ENCODE measurements around the gene CHST8.

GRCh38 chr19:33646306-33646705 is 24.6 kb downstream of the CHST8 start:
- TF ChIP-seq CTCF (IDR thresholded peaks at IDR 0.05) = no peak
- TF ChIP-seq MXI1 (IDR thresholded peaks at IDR 0.05; ENCODE audit: low read depth, low read length) = no peak
- TF ChIP-seq, protein P1, sequence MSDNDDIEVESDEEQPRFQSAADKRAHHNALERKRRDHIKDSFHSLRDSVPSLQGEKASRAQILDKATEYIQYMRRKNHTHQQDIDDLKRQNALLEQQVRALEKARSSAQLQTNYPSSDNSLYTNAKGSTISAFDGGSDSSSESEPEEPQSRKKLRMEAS (IDR thresholded peaks at IDR 0.05; ENCODE audit: low read depth) = no peak
- no peak for TF ChIP-seq EZH2phosphoT487 (IDR thresholded peaks at IDR 0.05; ENCODE audit: borderline replicate concordance, low read depth)
- no peak for TF ChIP-seq SIN3A (IDR thresholded peaks at IDR 0.05; ENCODE audit: borderline replicate concordance, low read depth, low read length)
- no peak for TF ChIP-seq EP300 (IDR thresholded peaks at IDR 0.05; ENCODE audit: borderline replicate concordance in 1 of 2, low read depth in 1 of 2, low read length in 1 of 2)
- TF ChIP-seq USF2 (IDR thresholded peaks at IDR 0.05; ENCODE audit: borderline replicate concordance, low read depth, low read length) = no peak
- TF ChIP-seq JUND (IDR thresholded peaks at IDR 0.05) = no peak
- TF ChIP-seq PBX3 (IDR thresholded peaks at IDR 0.05) = no peak
- TF ChIP-seq, protein P2, sequence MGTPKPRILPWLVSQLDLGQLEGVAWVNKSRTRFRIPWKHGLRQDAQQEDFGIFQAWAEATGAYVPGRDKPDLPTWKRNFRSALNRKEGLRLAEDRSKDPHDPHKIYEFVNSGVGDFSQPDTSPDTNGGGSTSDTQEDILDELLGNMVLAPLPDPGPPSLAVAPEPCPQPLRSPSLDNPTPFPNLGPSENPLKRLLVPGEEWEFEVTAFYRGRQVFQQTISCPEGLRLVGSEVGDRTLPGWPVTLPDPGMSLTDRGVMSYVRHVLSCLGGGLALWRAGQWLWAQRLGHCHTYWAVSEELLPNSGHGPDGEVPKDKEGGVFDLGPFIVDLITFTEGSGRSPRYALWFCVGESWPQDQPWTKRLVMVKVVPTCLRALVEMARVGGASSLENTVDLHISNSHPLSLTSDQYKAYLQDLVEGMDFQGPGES (IDR thresholded peaks at IDR 0.05; ENCODE audit: low read depth, low read length) = no peak
- no peak for TF ChIP-seq RAD21 (IDR thresholded peaks at IDR 0.05; ENCODE audit: low read length)
- no peak for TF ChIP-seq YY1 (IDR thresholded peaks at IDR 0.05; ENCODE audit: low read depth)
- no peak for TF ChIP-seq ELF1 (IDR thresholded peaks at IDR 0.05)

All from SK-N-SH (cell line).